NCI-H526 treated with DMSO at 0.1 percent for 48 hours (cell line): ENCODE measurements around the gene TRDMT1.

Experiments
- DNase-seq: peaks from one replicate; lab custom pipeline; 2025; lab: John Stamatoyannopoulos, UW

TRDMT1 gene

DNA sequence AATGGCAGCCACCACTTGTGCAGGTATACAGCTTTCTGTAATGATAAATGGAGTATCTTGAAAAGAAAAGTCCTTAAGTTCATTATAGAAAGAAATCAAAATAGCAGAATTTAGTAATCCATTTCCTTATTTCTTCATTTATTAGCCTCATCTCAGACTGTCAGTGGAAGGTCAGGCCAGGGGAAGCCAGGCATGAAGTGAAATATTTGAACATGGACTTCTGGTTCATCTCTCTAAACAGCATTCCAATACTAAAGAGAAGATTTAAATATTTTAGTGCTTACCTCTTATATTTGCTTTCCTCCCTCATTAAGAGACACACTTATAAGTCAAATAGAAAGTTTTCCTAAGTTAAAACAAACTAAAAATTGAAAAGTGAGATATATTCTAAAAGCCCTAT lies 26.8 kb downstream of the TRDMT1 start:
- no peak for DNase-seq

DNA sequence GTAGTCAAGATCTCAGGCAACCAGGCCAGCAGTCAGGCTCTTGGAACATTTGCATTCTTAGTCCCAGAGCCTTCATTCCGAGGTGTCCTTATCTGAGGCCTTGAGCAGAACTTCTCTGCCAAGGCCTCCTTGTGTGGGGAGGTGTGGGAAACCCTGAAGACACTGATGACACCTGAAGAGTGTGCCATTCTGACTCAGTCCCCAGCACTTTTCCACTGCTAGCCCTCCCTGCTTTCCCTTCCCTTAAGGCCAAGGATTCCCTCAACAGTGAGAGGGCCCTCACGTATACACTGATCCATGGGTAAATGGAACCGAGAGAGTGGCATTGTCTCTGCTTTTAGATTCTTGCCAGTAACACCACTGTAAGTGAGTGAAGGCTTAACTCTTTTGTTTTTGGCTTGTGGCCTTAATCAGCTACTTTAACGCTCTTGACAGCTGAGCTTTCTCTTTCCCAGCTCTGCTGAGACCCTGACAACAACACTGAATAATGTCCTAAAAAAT lies 30.3 kb downstream of the TRDMT1 start:
- no peak for DNase-seq

GRCh38 chr10:17169803-17170202 lies 31.7 kb downstream of the TRDMT1 start:
- no peak for DNase-seq

DNA sequence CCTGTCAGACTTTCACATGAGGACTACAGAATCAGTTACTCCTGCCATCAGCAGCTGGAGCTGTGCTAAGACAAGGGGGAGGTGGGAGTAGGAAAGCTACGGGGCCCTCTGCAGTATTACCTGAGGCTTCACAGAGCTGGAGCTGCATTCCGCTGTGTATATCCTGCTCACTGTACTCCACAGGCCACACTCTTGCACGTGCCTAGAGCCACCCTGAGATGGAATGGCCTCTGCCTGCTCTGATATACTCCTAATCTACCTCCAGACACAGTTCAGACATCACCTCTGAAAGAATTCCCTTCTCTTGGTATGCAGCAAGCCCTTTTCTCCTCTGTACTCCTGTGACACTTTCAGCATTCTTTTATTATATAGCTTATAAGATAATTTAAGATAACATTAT lies 34.8 kb downstream of the TRDMT1 start:
- DNase-seq: no peak

- DNase-seq: no peak
Observed at GRCh38 chr10:17162828-17163227, 38.6 kb downstream of the TRDMT1 start.

DNA sequence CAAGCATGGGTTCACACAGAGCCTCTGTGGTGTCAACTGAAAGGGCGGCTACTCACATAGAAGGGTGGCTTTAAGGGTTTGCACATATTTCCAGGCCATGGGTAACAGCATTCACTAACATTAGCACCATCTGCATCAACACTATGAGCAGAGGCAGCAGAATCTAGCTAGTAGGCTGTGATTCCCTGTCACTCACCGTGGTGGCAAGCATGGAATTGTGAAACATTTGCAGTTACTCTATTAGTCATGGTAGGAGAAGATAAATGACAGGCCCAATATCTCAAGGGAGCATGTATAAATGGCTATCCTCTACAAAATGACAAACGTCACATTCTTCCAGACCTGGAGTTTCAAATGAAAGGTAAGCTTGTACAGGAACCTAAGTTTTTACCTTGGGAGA lies 39.7 kb downstream of the TRDMT1 start:
- no peak for DNase-seq

DNA sequence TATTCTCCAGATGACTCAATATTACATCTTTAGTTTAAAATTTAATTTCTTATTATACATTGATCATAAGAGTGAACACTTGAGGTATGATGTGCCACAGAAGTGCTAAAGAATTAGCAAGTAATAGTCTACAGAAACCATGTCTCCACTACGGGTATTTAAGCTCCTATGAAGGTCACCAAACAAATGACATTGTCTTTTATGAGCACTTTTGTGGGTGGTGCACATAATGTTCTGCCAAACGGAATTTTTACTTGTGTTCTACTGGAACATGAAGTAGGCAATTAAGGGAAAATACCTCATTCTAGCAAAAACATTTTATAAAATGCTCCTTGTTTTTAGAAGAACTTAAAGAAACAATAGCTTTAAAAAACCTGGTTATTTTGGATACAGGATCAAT lies 44.4 kb downstream of the TRDMT1 start:
- no peak for DNase-seq

DNA sequence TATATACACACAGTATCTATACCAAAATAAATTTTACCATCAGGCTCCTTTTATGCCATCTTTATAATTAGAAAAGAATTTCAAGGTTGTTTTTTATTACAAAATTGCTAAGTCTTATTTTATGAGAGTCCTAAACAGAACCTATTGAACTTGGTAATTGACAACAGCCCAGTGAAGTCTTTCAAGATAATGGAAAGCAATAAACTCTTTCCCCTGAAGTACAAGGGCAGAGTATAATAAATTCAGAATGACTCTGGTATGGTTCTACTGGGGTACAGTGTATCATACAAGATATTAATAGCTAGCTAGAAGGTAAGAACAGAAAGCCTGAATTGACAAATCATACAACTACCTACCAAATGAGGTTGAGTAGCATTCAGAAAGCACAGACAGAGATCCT lies 45.6 kb downstream of the TRDMT1 start:
- DNase-seq: no peak

- DNase-seq: no peak
Observed at GRCh38 chr10:17154116-17154515, 47.4 kb downstream of the TRDMT1 start.

GRCh38 chr10:17153321-17153720 lies 48.2 kb downstream of the TRDMT1 start:
- no peak for DNase-seq

DNA sequence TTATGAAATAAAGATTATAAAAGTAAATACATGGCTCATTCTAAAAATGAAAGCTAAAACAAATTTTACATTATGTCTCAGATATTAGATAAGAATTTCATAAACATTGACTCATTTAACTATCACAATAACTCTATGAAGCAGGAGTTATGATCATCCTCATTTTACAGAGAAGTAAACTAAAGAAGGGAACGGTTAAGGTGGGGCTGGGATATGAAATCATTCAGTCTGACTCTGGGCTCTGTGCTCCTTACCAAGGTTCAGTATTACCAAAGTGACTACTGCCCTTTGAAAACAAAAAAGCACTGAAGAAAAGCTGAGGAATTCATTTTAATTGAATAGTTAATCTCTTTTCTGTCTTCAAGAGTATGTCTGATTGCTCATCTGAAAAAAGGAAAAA lies 49.8 kb downstream of the TRDMT1 start:
- DNase-seq: no peak

- no peak for DNase-seq
Observed at GRCh38 chr10:17147884-17148489, 53.5 kb downstream of the TRDMT1 start.

GRCh38 chr10:17146892-17147291 lies 54.6 kb downstream of the TRDMT1 start:
- no peak for DNase-seq

DNA sequence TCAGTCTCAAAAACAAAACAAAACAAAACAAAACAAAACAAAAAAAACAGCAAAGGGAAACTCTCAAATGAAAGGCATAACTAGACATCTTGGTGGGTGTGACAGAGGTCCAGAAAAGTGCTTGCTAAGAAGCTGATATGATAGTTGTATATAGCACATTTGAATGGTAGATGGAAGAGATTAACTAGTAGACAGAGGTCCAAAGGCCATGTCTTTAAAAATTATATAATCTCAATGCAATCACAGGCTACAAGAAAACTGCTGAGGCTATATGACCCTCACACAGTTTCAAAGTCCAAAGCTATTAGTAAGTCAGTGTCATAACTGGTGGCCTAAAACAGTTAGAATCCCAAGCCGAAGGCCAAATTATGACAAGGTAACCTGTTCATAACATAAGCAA lies 56.2 kb downstream of the TRDMT1 start:
- DNase-seq: no peak

DNA sequence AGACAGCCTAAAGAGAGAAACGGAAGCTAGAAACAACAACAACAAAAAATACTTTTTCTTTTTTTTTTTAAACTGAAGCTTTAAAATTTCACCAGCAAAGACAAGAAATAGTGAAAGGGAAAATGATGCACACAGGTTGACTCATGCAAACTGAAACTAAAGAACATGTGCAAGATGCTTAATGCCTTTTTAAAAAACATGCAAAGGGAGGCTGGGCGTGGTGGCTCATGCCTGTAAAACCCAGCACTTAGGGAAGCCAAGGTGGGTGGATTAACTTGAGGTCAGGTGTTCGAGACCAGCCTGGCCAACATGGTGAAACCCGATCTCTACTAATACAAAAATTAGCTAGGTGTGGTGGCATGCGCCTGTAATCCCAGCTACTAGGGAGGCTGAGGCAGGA lies 56.7 kb downstream of the TRDMT1 start:
- DNase-seq: no peak

DNA sequence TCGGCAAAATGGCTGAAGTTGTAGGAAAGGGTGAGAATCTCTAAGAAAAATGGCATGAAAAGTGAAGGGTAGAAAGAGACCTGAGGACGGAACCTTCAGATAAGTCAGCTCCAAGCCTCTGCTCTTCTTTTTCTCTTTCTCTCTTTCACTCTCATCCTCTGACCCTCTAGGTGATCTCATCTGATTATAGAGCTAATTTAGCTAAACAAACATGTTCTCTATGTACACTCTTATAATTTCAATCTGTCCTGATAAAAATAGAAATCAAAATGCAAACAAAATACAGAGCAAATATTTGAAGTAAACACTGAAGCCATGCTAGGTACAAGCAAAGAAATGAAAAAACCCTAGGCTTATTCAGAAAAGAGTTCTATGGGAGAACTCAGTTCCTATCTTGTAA lies 57.4 kb downstream of the TRDMT1 start:
- peak; percentile 47 for DNase-seq

DNA sequence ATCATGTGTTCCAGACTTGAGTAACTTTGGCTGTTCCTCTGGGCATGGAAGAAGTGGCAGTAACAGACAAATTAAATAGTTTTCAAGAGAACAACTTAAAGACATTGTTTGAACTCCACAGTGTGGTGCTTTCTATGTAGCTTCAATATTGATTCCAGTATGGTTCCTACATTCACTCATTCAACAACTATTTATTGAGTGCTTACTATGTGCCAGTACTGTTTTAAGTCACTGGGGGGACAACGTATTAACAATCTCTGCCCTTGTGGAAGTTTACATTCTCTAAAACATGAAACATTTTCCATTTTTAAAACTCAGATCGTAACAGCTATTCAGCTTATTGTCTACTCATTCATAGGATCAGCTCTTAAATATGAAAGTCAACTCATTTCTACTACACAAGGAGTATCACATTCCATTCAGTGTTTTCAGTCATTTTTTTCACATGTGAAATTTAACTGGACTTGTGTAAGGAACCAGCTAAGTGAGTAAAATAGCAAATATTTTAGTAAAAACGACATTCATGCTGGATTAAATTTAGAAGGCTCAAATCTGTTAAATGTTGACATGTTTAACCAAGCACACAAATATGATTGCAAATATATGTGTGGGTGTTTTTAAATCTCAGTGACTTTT lies 58.3 kb downstream of the TRDMT1 start:
- no peak for DNase-seq

DNA sequence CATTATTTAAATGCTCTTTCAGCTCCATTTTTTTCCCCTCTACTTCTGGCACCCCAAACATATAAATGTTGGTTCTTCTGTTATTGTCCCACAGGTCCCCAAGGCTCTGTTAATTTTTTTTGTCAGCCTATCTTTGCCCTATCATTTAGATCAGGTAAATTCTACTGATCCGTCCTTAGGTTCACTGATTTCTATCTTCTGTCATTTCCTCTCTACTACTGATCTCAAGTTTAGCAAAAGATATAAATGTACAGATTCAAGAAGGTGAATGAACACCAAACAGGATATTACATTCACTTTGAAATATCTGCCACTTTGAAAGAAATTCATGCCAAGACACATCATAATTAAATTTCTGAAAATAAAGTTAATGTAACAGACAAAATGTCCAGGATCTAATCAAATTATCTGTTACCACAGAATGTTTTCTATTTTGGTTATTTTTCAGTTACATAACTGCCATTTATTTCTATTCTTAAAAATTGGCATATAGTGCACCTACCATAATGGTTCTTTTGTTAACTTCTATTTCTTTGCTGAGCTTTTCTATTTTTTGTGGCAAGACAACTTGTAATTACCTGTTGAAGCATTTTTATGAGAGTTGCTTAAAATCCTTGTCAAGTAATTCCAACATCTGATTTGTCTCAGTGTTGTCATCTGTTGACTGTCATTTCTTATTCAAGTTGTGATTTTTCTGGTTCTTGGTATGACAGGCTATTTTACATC lies 59.8 kb downstream of the TRDMT1 start:
- no peak for DNase-seq

DNA sequence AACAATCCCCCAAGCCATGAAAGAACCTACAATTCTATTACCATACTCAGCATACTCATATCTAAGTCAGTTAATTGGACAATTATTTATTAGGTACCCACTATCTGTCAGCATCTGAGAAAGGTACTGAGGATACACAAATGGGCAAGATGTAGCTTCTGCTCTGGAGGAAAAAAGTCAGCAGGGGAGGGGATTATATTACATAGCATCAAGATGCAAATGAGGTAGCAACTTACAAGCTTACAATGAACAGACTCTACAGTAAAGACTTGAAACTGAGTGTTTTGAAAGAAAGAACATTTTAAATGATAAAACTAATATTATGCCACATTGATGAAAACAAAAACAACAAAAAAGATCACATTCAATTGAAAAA lies 61.1 kb downstream of the TRDMT1 start:
- DNase-seq: peak; percentile 36

DNA sequence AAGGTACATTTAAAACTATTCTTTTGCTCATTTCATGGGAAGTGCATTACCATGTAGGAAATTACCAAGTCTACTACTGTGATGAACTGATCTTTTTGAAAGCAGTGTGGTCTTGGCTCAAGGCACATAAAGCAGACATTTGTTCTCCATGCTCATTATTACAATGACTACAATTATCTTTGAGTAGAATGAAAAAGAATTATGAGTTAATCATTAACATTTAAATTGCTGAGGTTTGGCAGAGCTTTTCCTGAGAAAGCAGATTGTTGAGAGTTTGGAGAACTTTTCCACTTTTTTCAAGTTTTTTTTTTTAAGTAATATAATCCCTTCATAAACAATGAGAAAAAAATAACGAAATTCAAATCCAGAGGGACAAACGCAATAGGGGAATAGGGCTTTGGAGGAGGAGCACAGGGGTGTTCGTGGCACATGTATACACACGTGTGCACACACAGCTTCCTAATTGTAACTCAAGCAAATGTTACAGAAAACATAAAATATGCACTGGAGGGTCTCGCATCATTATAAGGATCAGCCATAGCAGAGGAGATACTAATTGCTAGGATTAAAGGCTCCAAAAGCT lies 62.9 kb downstream of the TRDMT1 start:
- no peak for DNase-seq

GRCh38 chr10:17134737-17135260 lies 66.7 kb downstream of the TRDMT1 start:
- no peak for DNase-seq

- peak; percentile 66 for DNase-seq
Observed at GRCh38 chr10:17134282-17134681, 67.2 kb downstream of the TRDMT1 start.

DNA sequence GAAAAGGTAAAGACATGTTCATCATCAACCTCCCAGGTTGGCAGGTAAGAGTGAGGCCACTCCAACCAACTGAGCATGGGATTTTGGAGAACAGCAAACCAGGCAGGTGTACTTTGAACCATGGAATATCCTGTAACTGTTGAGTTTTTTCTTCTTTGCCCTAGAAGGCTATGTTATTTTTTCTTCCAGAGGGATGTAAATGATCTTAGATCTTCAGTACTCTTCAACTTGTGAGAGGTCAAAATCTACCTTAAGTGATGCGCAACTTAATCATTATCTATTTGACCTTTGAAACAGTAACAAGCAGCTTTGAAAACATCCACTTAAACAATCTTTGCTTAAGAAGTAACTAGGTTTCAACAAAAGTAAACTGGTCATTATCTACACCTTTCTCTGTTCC lies 71.7 kb downstream of the TRDMT1 start, which contains the start of gene CUBN:
TSS of gene CUBN (minus strand) at position 71 of the 400 bp plus-strand sequence. CDS start at position 25, 46 bp downstream.
- DNase-seq: no peak
